HEK293 (cell line): Measurements from ENCODE around the gene PROSER1.
A peak's percentile ranks its signal among the peaks of the same experiment; 100 is the strongest.

Source experiments
- CTCF ChIA-PET: fragments of 350-600 bp; formaldehyde crosslinking; extraction: SDS; loops from one replicate; lab custom pipeline; 2021; ENCODE audit warnings: antibody characterized with exemption; lab: Yijun Ruan, JAX
- POLR2A ChIA-PET: fragments of 300-600 bp; formaldehyde crosslinking; extraction: SDS; loops from one replicate; lab custom pipeline; 2020; ENCODE audit warnings: antibody characterized with exemption, inconsistent platforms; lab: Yijun Ruan, JAX
- H3K27ac ChIP-seq: fragments of 200-500 bp; sonication (Bioruptor generic); 2 replicates; pipeline ENCODE4 v1.5.1; 2014; ENCODE audit warnings: low read depth, low read length, control low read depth, inconsistent platforms; ENCODE audit errors: extremely low read depth
- H3K36me3 ChIP-seq, 2 experiments: fragments of 200-500 bp in 1 of 2; sonication (Bioruptor generic) in 1 of 2; 1 replicate in 1 of 2; 2 replicates in 1 of 2; pipeline ENCODE4 v1.5.1; 2014 to 2017; ENCODE audit warnings: inconsistent platforms in 2 of 2, low read length in 2 of 2; ENCODE audit not compliant: control insufficient read depth in 2 of 2, insufficient read depth in 1 of 2
- H3K4me1 ChIP-seq: fragments of 200-500 bp; sonication (Bioruptor generic); 2 replicates; pipeline ENCODE4 v1.5.1; 2014; ENCODE audit warnings: mild to moderate bottlenecking, low read length, inconsistent platforms; ENCODE audit not compliant: control insufficient read depth, insufficient read depth
- H3K4me3 ChIP-seq: 2 replicates; pipeline ENCODE4 v1.5.1; 2011; ENCODE audit warnings: low read depth, mild to moderate bottlenecking, control low read depth, low read length, moderate library complexity
- H3K9me3 ChIP-seq: fragments of 200-500 bp; sonication (Bioruptor generic); 2 replicates; pipeline ENCODE4 v1.5.1; 2014; ENCODE audit warnings: low read depth, low read length, inconsistent platforms; ENCODE audit not compliant: control insufficient read depth, insufficient read depth
- EGR2 ChIP-seq: fragments of 450-650 bp; formaldehyde crosslinking; IDR thresholded peaks from 2 replicates; pipeline ENCODE4 v1.5.1; 2016; ENCODE audit warnings: low read depth, missing biosample characterization, missing genetic modification characterization
- KLF1 ChIP-seq: fragments of 450-650 bp; formaldehyde crosslinking; IDR thresholded peaks from 2 replicates; pipeline ENCODE4 v1.5.1; 2016; ENCODE audit warnings: missing biosample characterization, missing genetic modification characterization
- KLF10 ChIP-seq: fragments of 450-650 bp; IDR thresholded peaks from 2 replicates; pipeline ENCODE4 v1.5.1; 2018; ENCODE audit warnings: missing biosample characterization, mild to moderate bottlenecking, missing genetic modification characterization
- PRDM1 ChIP-seq: fragments of 450-650 bp; formaldehyde crosslinking; IDR thresholded peaks from 2 replicates; pipeline ENCODE4; 2016; ENCODE audit warnings: missing biosample characterization, missing genetic modification characterization
- PRDM10 ChIP-seq: fragments of 450-650 bp; formaldehyde crosslinking; IDR thresholded peaks from 2 replicates; pipeline ENCODE4 v1.5.1; 2016; ENCODE audit warnings: missing biosample characterization, missing genetic modification characterization
- RBAK ChIP-seq: fragments of 450-650 bp; formaldehyde crosslinking; IDR thresholded peaks from 2 replicates; pipeline ENCODE4 v1.5.1; 2016; ENCODE audit warnings: missing biosample characterization, missing genetic modification characterization
- SCRT2 ChIP-seq: fragments of 450-650 bp; formaldehyde crosslinking; IDR thresholded peaks from 2 replicates; pipeline ENCODE4 v1.5.1; 2016; ENCODE audit warnings: missing biosample characterization, missing genetic modification characterization
- ZBTB21 ChIP-seq: fragments of 450-650 bp; formaldehyde crosslinking; IDR thresholded peaks from 2 replicates; pipeline ENCODE4 v1.5.1; 2017; ENCODE audit warnings: missing biosample characterization, missing genetic modification characterization
- ZNF239 ChIP-seq: fragments of 450-650 bp; formaldehyde crosslinking; IDR thresholded peaks from 2 replicates; pipeline ENCODE4 v1.5.1; 2016; ENCODE audit warnings: missing biosample characterization, missing genetic modification characterization
- ZNF292 ChIP-seq: fragments of 450-650 bp; formaldehyde crosslinking; IDR thresholded peaks from 2 replicates; pipeline ENCODE4 v1.5.1; 2016; ENCODE audit warnings: low read depth, missing biosample characterization, missing genetic modification characterization, borderline replicate concordance
- ZNF350 ChIP-seq: fragments of 450-650 bp; formaldehyde crosslinking; IDR thresholded peaks from 2 replicates; pipeline ENCODE4 v1.5.0; 2017; ENCODE audit warnings: missing biosample characterization, mild to moderate bottlenecking, missing genetic modification characterization
- ZNF544 ChIP-seq: fragments of 450-650 bp; formaldehyde crosslinking; IDR thresholded peaks from 2 replicates; pipeline ENCODE4 v1.5.0; 2017; ENCODE audit warnings: missing biosample characterization, missing genetic modification characterization
- ZNF560 ChIP-seq: fragments of 450-650 bp; formaldehyde crosslinking; IDR thresholded peaks from 2 replicates; pipeline ENCODE4 v1.5.1; 2017; ENCODE audit warnings: missing biosample characterization, missing genetic modification characterization, borderline replicate concordance
- ZNF621 ChIP-seq: fragments of 450-650 bp; formaldehyde crosslinking; IDR thresholded peaks from 2 replicates; pipeline ENCODE4 v1.5.1; 2017; ENCODE audit warnings: missing biosample characterization, missing genetic modification characterization
- ZNF837 ChIP-seq: fragments of 450-650 bp; formaldehyde crosslinking; IDR thresholded peaks from 2 replicates; pipeline ENCODE4 v1.5.1; 2016; ENCODE audit warnings: missing biosample characterization, missing genetic modification characterization
- TF ChIP-seq, protein P1 (sequence below): fragments of 450-650 bp; formaldehyde crosslinking; optimal IDR thresholded peaks from 2 replicates; pipeline ENCODE3; 2016; ENCODE audit warnings: missing biosample characterization, mild to moderate bottlenecking, missing genetic modification characterization
- TF ChIP-seq, protein P2 (sequence below): fragments of 450-650 bp; IDR thresholded peaks from 2 replicates; pipeline ENCODE4 v1.5.1; 2018; ENCODE audit warnings: missing biosample characterization, missing genetic modification characterization

PROSER1 gene

GRCh38 chr13:39047560-39047959 is 9.7 kb upstream of the PROSER1 start:
- Histone ChIP-seq H3K9me3 (no peaks in the 10 kb centered on the region), H3K4me3 (no peak overlapping the region), H3K27ac (no peak overlapping the region), H3K4me1 (0 out of 2 replicates have a peak, but pooled peaks cover 3% of the 10 kb centered on the region), H3K36me3 (peaks cover 0 to 25% of the 10 kb centered on the region in 2 experiments; a peak in 2 of 3 replicates)
- TF ChIP-seq ZNF560 (tag by site-specific recombination) (no peak), EGR2 (tag by site-specific recombination) (no peak), ZNF544 (no peak), ZNF837 (tag by site-specific recombination) (no peak), PRDM10 (tag by site-specific recombination) (no peak), ZNF621 (no peak), ZBTB21 (no peak), KLF1 (tag by site-specific recombination) (no peak), ZNF292 (tag by site-specific recombination) (no peak), KLF10 (tag by site-specific recombination) (no peak), ZNF350 (tag by site-specific recombination) (no peak)
- TF ChIP-seq, protein P1, sequence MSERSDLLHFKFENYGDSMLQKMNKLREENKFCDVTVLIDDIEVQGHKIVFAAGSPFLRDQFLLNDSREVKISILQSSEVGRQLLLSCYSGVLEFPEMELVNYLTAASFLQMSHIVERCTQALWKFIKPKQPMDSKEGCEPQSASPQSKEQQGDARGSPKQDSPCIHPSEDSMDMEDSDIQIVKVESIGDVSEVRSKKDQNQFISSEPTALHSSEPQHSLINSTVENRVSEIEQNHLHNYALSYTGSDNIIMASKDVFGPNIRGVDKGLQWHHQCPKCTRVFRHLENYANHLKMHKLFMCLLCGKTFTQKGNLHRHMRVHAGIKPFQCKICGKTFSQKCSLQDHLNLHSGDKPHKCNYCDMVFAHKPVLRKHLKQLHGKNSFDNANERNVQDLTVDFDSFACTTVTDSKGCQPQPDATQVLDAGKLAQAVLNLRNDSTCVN (tag by site-specific recombination) = no peak
- TF ChIP-seq, protein P2, sequence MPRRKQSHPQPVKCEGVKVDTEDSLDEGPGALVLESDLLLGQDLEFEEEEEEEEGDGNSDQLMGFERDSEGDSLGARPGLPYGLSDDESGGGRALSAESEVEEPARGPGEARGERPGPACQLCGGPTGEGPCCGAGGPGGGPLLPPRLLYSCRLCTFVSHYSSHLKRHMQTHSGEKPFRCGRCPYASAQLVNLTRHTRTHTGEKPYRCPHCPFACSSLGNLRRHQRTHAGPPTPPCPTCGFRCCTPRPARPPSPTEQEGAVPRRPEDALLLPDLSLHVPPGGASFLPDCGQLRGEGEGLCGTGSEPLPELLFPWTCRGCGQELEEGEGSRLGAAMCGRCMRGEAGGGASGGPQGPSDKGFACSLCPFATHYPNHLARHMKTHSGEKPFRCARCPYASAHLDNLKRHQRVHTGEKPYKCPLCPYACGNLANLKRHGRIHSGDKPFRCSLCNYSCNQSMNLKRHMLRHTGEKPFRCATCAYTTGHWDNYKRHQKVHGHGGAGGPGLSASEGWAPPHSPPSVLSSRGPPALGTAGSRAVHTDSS = no peak
- CTCF ChIA-PET = interaction anchor here (0.6 to 2.0 kb wide), 4 partner anchors 97 to 678 kb away, joined by 3 to 10 read pairs (median 5); no protein-coding TSS in a partner anchor
- POLR2A ChIA-PET = no interaction called here

DNA sequence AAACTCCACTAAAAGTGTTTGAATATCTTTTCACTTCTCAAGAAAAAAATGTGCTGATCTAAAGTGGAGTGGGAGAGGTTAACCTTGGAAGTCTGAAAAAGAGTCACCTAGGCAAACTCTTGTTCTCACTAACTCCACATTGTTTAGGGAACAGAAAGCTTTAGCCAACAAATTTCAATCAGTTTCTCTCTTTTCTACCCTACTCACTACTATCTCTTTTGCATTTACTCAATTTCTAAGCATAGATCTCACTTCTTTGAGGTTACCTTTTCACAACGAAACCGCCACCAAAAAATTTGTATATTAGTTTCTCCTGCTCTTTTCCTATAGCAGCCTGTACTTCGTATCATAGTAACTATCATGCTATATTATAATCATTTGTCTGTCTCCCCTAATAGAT is 6.6 kb upstream of the PROSER1 start:
- peaks cover 0 to 31% of the 10 kb centered on the region in 2 experiments; a peak in 2 of 3 replicates for H3K36me3 ChIP-seq
- POLR2A ChIA-PET = no interaction called here
- CTCF ChIA-PET = no interaction called here
- H3K4me3 ChIP-seq = no peak overlapping the region
- H3K27ac ChIP-seq = no peak overlapping the region
- TF ChIP-seq PRDM1 (tag by site-specific recombination) (peak; percentile 61; the same call in 1 of the 2 replicates), ZNF560 (tag by site-specific recombination) (no peak)
- no peaks in the 10 kb centered on the region for H3K9me3 ChIP-seq
- 0 out of 2 replicates have a peak, but pooled peaks cover 3% of the 10 kb centered on the region for H3K4me1 ChIP-seq

- H3K9me3 ChIP-seq = no peaks in the 10 kb centered on the region
- TF ChIP-seq RBAK (tag by site-specific recombination) (no peak), SCRT2 (tag by site-specific recombination) (0 out of 2 replicates have a peak, but pooled peaks have one; percentile 29), ZNF239 (no peak)
- CTCF ChIA-PET = no interaction called here
- no peak overlapping the region for H3K4me3 ChIP-seq
- H3K36me3 ChIP-seq = peaks cover 0 to 26% of the 10 kb centered on the region in 2 experiments; a peak in 2 of 3 replicates
- no peak overlapping the region for H3K27ac ChIP-seq
- no peaks in the 10 kb centered on the region for H3K4me1 ChIP-seq
- POLR2A ChIA-PET = no interaction called here
Observed at GRCh38 chr13:39040206-39040605, 2.3 kb upstream of the PROSER1 start.
